GM18498 (cell line): ENCODE measurements around the gene PAGE2B.
A peak's percentile ranks its signal among the peaks of the same experiment; 100 is the strongest.
"Not testable (repeated sequence)": the region's sequence is repeated elsewhere in the genome, so short reads cannot be mapped to it uniquely, and the experiment has no call there.

Experiments used
- ATAC-seq: cut with Tn5 transposase; IDR thresholded peaks from one replicate; pipeline ENCODE4 v1.9.1; 2021; ENCODE audit warnings: mild to moderate bottlenecking, moderate library complexity; ENCODE audit not compliant: unreplicated experiment

The PAGE2B gene

GRCh38 chrX:55074851-55075467 is at the start of gene PAGE2B:
Gene PAGE2B (plus strand): TSS chrX:55075030. CDS start chrX:55076042, 1,012 bp downstream.
- no peak for ATAC-seq

DNA sequence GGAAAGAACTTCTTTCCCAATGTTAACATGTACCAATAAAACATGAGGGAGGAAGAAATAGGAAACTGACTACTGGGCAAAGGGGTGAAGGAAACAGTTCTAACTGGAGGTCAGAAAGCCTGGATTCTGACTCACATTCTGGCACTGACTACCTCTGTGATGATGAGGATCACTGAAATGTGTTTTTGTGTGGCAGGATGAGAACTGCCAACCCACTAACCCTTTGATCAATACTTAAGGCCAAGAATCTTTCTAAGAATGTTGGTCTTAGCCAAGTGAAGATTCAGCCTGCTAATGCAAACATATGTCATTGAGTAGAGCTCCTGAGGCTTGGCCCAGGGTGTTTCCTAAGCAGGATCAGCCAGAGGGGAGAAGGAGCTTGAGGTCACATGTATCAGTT is 48.7 kb upstream of the PAGE2B start:
- ATAC-seq = no peak

DNA sequence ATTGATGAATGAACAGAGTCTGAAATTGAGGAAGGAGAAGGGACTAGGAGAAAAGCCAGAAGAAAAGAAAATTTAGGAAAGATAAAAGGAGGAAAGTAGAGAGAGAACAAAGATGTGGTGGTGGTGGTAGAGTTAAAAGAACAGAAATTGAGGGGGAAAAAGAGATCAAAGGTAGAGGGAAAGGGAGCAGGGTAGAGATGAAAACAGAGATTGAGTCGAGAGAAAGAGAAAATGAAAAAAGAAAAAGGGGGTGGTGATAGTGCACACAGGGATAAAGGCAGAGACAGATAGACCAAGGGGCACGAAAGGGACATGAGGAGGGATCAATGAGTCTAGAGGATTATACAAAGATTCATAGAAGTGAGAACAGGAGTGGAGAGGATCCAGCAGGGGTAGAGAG is 48.0 kb upstream of the PAGE2B start:
- no peak for ATAC-seq

GRCh38 chrX:55028040-55028439 is 46.8 kb upstream of the PAGE2B start:
- no peak for ATAC-seq

DNA sequence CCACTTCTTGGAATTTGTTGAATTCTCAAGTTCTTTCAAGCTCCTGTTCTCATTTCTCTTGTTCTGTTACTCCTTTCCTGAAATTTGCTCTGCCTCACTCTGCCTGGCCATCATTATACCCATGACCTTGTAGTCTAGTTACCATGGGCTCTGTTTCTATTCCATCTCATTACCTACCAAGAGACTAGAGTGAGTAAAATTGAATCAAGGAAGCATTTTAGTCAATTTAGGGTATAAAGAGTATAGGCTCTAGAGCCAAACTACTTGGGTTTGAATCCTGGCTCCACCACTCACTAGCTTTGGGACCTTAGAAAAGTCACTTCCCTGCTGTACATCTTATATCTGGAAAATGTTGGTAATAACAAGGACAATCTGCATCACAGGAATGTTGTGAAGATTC is 46.2 kb upstream of the PAGE2B start:
- no peak for ATAC-seq

- no peak for ATAC-seq
These were observed 45.5 kb upstream of the PAGE2B start for GRCh38 chrX:55029291-55029690.

GRCh38 chrX:55030271-55031205 is 44.3 kb upstream of the PAGE2B start, which contains the start of gene ALAS2:
Gene ALAS2 (minus strand): TSS chrX:55030977. CDS start chrX:55026000, 4,977 bp downstream.
- ATAC-seq = no peak

DNA sequence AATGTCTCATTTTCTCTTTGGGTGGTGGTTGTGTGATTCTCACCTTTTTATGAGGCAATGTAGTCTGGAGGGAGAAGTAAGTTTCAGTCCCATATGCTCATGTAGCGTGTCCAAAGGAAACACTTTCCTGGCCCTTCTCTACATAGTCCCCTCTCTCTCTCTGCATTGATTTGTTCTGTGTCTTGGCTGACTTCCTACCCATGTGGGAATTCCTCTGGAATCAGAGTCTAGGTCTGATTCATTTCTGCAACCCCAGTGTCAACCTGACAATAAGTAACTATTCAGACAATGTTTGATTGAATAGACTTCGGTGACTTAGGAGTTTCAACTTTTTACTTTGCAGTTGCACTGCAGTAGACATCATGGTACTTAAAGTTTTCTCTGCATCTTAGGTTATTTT is 41.4 kb upstream of the PAGE2B start:
- ATAC-seq = no peak

GRCh38 chrX:55039471-55039870 is 35.4 kb upstream of the PAGE2B start:
- no peak for ATAC-seq

GRCh38 chrX:55041514-55041913 is 33.3 kb upstream of the PAGE2B start:
- no peak for ATAC-seq

DNA sequence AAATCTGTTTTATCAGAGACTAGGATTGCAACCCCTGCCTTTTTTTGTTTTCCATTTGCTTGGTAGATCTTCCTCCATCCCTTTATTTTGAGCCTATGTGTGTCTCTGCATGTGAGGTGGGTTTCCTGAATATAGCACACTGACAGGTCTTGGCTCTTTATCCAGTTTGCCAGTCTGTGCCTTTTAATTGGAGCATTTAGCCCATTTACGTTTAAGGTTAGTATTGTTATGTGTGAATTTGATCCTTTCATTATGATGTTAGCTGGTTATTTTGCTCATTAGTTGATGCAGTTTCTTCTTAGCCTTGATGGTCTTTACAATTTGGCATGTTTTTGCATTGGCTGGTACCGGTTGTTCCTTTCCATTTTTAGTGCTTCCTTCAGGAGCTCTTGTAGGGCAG is 24.2 kb upstream of the PAGE2B start:
- ATAC-seq = not testable (repeated sequence)

- ATAC-seq = no peak
These were observed 17.8 kb upstream of the PAGE2B start for GRCh38 chrX:55056820-55057674.

DNA sequence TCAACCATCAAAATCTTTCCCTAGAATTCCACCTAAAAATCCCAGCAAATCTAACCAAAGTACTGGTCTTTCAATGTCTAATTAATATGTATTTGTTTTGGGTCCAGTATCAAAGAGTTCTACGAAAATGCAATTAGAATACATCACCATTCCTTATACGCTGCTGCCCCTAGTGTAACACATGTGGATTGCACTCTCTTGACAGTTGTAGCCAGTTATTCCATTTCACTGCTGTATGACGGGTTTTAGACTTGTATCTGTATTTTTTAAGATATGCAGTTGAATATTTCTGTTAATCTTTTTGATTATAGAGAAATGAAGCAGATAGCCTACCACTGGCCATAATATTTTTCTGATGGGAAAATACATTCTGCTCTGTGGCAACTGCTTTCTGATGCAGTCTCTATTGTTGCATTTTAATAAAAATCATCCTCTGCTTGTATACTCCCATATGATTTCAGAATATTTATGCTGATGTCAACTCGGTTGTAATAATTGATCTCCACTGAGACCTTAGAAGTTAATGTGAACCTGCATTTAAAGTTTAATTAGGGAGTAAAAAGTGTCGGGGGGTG is 17.1 kb upstream of the PAGE2B start:
- peak; percentile 54 for ATAC-seq

GRCh38 chrX:55067180-55067579 is 7.7 kb upstream of the PAGE2B start:
- not testable (repeated sequence) for ATAC-seq

DNA sequence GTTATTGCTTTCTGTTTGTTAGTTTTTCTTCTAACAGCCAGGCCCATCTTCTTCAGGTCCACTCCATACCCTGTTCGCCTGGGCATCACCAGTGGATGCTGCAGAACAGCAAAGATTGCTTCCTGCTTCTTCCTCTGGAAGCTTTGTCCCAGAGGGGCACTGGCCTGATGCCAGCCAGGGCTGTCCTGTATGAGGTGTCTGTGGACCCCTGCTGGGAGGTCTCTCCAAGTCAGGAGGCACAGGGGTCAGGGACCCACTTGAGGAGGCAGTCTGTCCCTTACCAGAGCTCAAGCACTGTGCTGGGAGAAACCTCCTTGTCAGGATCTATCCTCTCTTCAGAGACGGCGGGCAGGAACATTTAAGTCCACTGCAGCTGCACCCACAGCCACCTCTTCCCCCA is 2.5 kb upstream of the PAGE2B start:
- ATAC-seq = no peak

DNA sequence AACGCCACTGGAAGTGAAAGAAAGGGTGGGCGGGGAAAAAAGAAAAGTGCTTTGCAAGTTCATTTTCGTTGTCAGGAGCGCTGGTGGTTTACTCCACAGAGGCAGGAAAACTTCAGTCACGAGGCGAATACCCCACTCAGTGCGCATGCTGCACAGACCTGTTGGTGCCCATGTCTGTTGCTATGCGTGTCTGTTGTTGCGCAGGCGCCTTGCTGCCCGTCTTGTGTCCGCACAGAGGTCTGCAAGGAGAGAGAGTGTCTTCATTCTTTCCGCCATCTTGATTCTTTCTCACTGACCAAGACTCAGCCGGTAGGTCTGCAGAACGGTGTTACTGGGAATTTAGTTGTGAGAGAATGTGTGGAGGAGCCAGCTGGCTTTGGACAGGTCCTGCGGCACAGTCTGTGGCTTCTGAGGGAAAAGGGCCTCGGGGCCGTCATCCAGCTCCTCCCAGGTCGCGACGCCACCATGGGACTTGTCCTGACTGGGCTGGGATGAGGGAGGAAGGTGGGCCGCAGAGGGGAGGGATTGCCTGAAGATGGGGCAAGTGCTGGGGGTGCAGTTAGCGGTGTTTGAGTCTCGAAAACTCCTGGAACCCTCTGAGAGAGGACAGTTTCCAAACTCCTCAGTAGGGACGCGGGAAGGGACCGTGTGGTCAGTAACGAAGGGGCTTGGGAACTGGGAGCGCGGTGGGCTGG is 14.1 kb downstream of the PAGE2B start, which contains the start of gene PAGE2:
TSS of gene PAGE2 (plus strand) at position 224 of the 695 bp plus-strand sequence. CDS start 1,003 bp downstream, outside the sequence.
- no peak for ATAC-seq

DNA sequence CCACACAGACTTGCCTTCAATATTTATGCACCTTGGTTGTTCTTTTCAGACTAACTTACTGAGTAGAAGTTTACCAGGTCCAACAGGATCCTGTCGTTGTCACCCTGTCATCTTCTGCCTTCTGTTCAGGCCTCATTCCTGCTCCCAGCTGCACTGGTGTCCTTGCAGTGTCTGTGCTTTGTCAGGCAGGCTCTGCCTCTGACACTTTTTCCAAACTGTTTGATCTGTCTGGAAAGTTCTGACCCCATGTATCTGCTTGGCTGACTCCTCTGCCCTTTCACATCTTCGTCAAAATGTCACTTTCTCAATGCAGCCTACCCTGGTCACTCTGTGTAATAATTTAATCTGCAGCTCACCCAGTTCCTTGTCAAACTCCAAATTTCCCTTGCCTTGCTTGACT is 23.9 kb downstream of the PAGE2B start:
- ATAC-seq = no peak

GRCh38 chrX:55099162-55099561 is 24.3 kb downstream of the PAGE2B start:
- ATAC-seq = no peak

DNA sequence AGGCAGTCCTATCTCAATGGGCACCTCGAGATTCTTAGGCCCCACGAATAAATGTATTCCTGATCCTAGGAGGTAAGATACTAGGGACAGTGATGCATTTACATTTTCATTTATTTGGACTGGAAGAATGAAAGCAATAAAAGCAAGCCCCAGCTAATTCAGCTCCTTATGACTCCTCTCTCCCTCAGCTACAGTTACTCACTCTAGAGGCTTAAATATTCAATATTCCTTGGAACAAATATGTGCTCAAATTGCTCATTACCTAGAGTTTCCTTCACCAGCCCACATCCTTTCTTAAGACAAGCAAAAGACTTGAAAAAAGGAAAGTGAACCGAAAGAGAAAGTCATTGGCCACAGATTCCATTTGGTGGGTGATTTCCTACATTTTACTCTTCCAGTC is 27.9 kb downstream of the PAGE2B start:
- ATAC-seq = no peak

DNA sequence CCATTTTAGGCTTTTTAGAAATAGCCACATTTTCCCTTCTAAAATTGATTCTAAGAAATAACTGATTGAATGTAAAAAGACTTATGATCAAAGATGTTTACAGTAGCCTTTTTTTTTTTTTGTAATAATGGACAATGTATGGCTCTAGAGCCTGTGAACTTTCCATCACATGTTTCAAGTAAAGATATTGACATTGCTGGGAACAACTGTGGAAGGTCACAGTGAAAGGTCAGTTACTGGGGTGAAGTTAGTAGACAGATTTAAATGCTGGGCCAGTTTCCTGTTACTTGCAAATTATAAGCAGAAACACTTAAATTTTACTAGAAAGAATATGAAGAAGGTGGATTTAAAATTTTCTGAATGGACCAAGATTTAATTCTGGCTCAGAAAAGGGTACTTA is 32.4 kb downstream of the PAGE2B start:
- no peak for ATAC-seq
